Measurements from ENCODE around the gene PDE6H. TPM values are rescaled to one million over a fixed set of nuclear protein-coding genes. Genes with fewer than 3 reads are reported as not detected.

Gene PDE6H
- total and polyA plus RNA-seq, 2 of the 8 experiments (the other 6 are each of a cell fraction or from before 2014, with no cell fraction given) = not detected

- no peak for FAIRE-seq
- Histone ChIP-seq H3K27me3 (replicated peaks in 1 of 4; ENCODE audit: control insufficient read depth in 3 of 4, extremely low read depth in 1 of 4, insufficient read depth in 3 of 4, low read length in 3 of 4) (no peaks in the 10 kb centered on the region), H2AFZ (ENCODE audit: low read length) (no peak overlapping the region), H3K27ac (ENCODE audit: low read depth, low read length) (no peak overlapping the region), H3K14ac (ENCODE audit: insufficient read length) (no peak overlapping the region), H3K79me1 (ENCODE audit: low read depth, low read length) (no peaks in the 10 kb centered on the region), H4K5ac (ENCODE audit: insufficient read length, low read depth, low read length) (no peak overlapping the region), H4K91ac (replicated peaks; ENCODE audit: insufficient read length, low read length) (no peak overlapping the region), H3K23me2 (ENCODE audit: low read depth, low read length) (no peaks in the 10 kb centered on the region), H2BK15ac (ENCODE audit: low read length) (no peak overlapping the region), H3K23ac (ENCODE audit: insufficient read length) (no peak overlapping the region), H3K79me2 (ENCODE audit: control insufficient read depth in 1 of 2, insufficient read depth in 2 of 2, low read length in 2 of 2) (no peaks in the 10 kb centered on the region), H3K18ac (ENCODE audit: extremely low read depth, low read length) (no peak overlapping the region), H3K56ac (replicated peaks; ENCODE audit: insufficient read length, low read depth, low read length) (no peak overlapping the region), H3K4me1 (replicated peaks in 1 of 4; ENCODE audit: control insufficient read depth in 3 of 4, insufficient read depth in 4 of 4, low read length in 3 of 4) (no peaks in the 10 kb centered on the region), H2BK120ac (replicated peaks; ENCODE audit: low read depth, low read length) (no peak overlapping the region), H3K4me3 (ENCODE audit: extremely low read depth in 1 of 4, insufficient read depth in 2 of 4, low read depth in 3 of 4, low read length in 4 of 4) (no peak overlapping the region), H3K4ac (replicated peaks; ENCODE audit: insufficient read length, low read depth, low read length) (no peak overlapping the region), H3K36me3 (ENCODE audit: control insufficient read depth in 2 of 4, insufficient read depth in 4 of 4, low read length in 3 of 4) (no peaks in the 10 kb centered on the region), H4K20me1 (replicated peaks in 1 of 2; ENCODE audit: control insufficient read depth in 1 of 2, insufficient read depth in 2 of 2, low read length in 2 of 2) (no peaks in the 10 kb centered on the region), H3K4me2 (ENCODE audit: insufficient read depth in 1 of 2, low read depth in 2 of 2, low read length in 2 of 2) (no peak overlapping the region), H3K9ac (replicated peaks in 1 of 4; ENCODE audit: extremely low read depth in 1 of 4, low read depth in 3 of 4, low read length in 3 of 4) (no peak overlapping the region), H2BK5ac (ENCODE audit: low read depth, low read length) (no peak overlapping the region), H4K8ac (ENCODE audit: extremely low read depth, insufficient read depth, low read length) (no peak overlapping the region), H2BK20ac (ENCODE audit: low read length) (no peak overlapping the region), H3K9me3 (ENCODE audit: insufficient read depth in 2 of 2, low read depth in 1 of 2, low read length in 1 of 2) (no peaks in the 10 kb centered on the region), H2BK12ac (ENCODE audit: low read depth, low read length) (no peak overlapping the region), H2AK5ac (ENCODE audit: low read depth, low read length) (no peak overlapping the region)
- ChIA-PET CTCF (ENCODE audit: partially characterized antibody) (interaction anchor here (1.1 kb wide), 1 partner anchor 16 kb away, joined by 4 read pairs; the partner anchor contains the start of gene ERP27), POLR2A (ENCODE audit: partially characterized antibody) (no interaction called here)
- no peak for DNase-seq (ENCODE audit: low read depth in 1 of 2, low spot score in 2 of 2)
- WGBS, 2 experiments (ENCODE audit: extremely low coverage in 1 of 2, insufficient coverage in 1 of 2, insufficient read length in 1 of 2, insufficient replicate concordance in 2 of 2, low coverage in 1 of 2, low lambda C conversion rate in 2 of 2, missing lambda C conversion rate in 1 of 2) = 87% methylated on average over 4 of the region's 4 CpGs; no CpG with 5 or more reads in 1 of the 2 experiments
- TF ChIP-seq JUN (IDR thresholded peaks at IDR 0.05; ENCODE audit: low read depth, low read length) (no peak), ASH2L (IDR thresholded peaks at IDR 0.05; ENCODE audit: low read length) (no peak), USF2 (IDR thresholded peaks at IDR 0.05; ENCODE audit: low read length) (no peak), RNF2 (IDR thresholded peaks at IDR 0.05; ENCODE audit: borderline replicate concordance, low read depth, low read length, missing control alignments, poor library complexity, severe bottlenecking) (no peak)
Measured at GRCh38 chr12:14954269-14954668, 18.6 kb upstream of the PDE6H start.

Data from H1 (cell line).